Transverse colon (tissue), 3 donors: ENCODE measurements around the gene XXYLT1.
A peak's percentile ranks its signal among the peaks of the same experiment; 100 is the strongest.

Experiments used
- CTCF ChIP-seq, 5 experiments: fragments of 200-600 bp in 3 of 5; fragments of 450-650 bp in 2 of 5; sonication (generic) in 3 of 5; IDR thresholded peaks; 1 replicate in 2 of 5; 2 replicates in 3 of 5; pipeline ENCODE4 v1.5.1; 2016 to 2017; ENCODE audit warnings: antibody characterized with exemption in 5 of 5, inconsistent platforms in 3 of 5, mild to moderate bottlenecking in 2 of 5, moderate library complexity in 1 of 5
- EP300 ChIP-seq: sonication (generic); formaldehyde crosslinking; IDR thresholded peaks from one replicate; pipeline ENCODE4 v1.6.1; 2017; ENCODE audit warnings: antibody characterized with exemption, low read depth

- TF ChIP-seq CTCF (IDR thresholded peaks at IDR 0.05) (peak in 3 of 5 experiments; percentile 22 to 37 (median 32)), EP300 (no peak)
Observed at GRCh38 chr3:195250473-195251251, 20.3 kb downstream of the XXYLT1 start.
